Body of pancreas (tissue), 4 donors: ENCODE results near the gene BCR.

Source experiments
- POLR2A ChIP-seq, 3 donors: fragments of 450-650 bp; IDR thresholded peaks; one replicate each; pipeline ENCODE4 v1.6.1; 2016; ENCODE audit warnings: antibody characterized with exemption in 3 of 3, mild to moderate bottlenecking in 2 of 3
- TF ChIP-seq, protein P1 (sequence below), 7 experiments: fragments of 450-650 bp in 4 of 7; fragments of 200-600 bp in 3 of 7; sonication (generic) in 3 of 7; IDR thresholded peaks; one replicate each; pipeline ENCODE4 v1.5.1; 2016 to 2019; ENCODE audit warnings: antibody characterized with exemption in 7 of 7

DNA sequence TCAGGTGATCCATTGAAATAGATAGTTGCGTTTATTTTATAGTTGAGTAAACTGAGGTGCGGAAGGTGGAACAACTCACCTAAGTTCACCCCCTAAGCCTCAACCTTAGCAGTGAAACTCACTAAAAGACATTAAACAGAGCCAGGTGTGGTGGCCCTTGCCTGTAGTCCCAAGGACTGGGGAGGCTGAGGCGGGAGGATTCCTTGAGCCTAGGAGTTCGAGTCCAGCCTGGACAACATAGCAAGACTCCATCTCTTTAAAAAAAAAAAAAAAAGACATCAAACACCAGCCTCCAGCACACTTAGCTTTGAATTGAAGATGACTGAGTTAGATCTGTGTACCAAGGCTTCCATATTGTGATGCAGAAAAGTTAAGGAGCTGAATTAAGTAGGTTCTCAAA is 35.9 kb upstream of the BCR start:
- TF ChIP-seq, protein P1, sequence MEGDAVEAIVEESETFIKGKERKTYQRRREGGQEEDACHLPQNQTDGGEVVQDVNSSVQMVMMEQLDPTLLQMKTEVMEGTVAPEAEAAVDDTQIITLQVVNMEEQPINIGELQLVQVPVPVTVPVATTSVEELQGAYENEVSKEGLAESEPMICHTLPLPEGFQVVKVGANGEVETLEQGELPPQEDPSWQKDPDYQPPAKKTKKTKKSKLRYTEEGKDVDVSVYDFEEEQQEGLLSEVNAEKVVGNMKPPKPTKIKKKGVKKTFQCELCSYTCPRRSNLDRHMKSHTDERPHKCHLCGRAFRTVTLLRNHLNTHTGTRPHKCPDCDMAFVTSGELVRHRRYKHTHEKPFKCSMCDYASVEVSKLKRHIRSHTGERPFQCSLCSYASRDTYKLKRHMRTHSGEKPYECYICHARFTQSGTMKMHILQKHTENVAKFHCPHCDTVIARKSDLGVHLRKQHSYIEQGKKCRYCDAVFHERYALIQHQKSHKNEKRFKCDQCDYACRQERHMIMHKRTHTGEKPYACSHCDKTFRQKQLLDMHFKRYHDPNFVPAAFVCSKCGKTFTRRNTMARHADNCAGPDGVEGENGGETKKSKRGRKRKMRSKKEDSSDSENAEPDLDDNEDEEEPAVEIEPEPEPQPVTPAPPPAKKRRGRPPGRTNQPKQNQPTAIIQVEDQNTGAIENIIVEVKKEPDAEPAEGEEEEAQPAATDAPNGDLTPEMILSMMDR (IDR thresholded peaks at IDR 0.05), result no peak
- TF ChIP-seq POLR2A (IDR thresholded peaks at IDR 0.05), result no peak
